GM18867 (cell line): ENCODE measurements around the gene SYT7.

ENCODE experiments used
- ATAC-seq: cut with Tn5 transposase; IDR thresholded peaks from one replicate; pipeline ENCODE4 v1.9.1; 2021; ENCODE audit warnings: mild to moderate bottlenecking, moderate library complexity; ENCODE audit not compliant: unreplicated experiment

SYT7 gene

DNA sequence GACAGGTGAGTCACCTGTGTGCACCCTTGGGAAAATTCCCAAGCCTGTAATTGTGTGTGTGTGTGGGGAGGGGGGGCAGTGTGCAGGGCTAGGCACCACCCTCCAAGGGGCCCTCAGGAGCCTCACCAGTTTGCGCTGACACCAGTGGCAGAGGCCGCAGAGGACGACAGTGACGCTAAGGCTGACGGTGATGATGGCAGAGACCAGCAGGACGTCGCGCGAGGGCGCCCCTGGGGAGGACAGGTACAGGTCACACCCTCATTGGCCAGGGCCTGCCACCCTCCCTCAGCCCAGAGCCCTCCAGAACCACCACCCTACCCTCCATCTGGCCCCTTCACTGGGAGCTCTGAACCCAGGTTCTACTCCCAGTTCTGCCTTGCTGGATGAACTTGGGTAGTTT, 24.9 kb downstream of the SYT7 start:
- no peak for ATAC-seq

DNA sequence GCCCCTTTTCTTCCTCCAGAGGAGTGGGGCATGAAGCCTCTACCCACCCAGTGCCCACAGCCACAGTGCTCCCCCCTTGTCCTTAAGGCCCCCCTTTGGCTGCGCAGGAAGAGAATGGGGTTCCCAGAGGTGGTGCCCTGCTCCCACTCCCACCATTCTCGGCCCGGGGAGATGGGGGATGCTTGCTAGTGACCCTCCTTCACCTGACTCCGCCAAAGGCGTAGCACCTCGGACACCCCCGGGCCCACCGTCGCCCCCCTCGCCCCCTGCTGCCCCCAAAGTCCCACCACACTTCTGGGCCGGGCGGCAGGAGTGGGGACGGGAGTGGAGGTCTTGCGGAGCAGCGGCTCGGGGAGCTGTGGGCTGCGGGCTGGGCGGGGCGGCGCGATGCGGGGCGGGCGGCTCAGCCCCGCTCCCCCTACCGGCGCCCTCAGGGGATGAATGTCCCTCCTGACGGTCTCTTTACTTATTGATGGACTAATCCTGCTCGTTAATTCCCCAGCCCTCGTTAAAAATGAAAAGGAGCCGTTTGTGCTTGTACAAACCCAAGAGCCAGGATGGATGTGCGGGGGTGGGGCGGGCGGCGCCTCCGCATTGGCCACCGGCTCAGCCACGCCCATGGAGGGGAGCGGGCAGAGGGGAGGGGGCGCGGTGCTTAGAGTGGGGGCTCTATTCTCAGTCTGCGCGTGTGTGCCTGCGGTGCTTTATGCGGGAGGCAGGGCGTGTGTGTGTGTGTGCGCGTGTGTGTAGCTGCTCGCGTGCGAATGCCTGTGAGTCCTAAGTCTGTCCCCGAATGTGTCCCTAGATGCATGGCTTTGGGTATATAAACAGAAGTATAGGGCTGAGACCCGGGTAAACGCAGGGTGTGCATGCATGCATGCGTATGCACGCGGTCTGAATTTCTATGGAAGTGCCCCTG, 25.6 kb downstream of the SYT7 start:
- no peak for ATAC-seq

DNA sequence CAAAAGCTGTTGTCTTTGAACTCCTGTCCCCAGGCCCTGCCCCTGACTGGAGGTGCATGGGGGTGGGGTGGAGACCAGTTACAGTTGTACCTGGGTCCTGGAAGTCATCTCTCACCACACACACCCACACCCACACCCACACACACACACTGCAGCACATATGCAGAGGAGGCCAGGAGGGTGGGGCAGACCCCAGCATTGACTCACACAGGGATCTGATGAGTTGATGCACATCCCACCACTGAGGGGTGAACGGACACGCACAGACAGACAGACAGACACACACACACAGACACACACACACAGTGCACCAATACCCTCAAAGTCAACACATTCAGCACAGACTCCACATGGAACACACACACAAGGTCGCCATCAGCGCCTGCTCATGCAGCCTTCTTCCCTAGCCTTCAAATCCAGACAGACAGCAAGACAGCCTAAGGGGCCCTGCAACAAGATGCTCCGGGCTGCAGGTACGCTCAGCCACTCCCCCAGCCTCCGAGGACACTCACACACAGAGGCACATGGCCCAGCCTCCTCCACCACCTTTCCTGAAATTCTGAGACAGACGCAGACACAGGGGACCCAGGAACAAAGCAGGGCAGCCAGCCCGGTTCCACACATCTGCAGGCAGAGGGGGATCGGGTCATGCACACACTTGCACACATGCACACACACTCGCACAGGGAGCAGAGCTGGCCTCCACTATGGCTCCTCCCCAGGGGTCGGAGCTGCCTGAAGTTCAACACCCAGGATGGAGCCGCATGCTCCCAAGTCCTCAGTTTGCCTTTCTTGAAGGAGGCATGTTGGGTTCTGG, 26.5 kb downstream of the SYT7 start:
- ATAC-seq: no peak

DNA sequence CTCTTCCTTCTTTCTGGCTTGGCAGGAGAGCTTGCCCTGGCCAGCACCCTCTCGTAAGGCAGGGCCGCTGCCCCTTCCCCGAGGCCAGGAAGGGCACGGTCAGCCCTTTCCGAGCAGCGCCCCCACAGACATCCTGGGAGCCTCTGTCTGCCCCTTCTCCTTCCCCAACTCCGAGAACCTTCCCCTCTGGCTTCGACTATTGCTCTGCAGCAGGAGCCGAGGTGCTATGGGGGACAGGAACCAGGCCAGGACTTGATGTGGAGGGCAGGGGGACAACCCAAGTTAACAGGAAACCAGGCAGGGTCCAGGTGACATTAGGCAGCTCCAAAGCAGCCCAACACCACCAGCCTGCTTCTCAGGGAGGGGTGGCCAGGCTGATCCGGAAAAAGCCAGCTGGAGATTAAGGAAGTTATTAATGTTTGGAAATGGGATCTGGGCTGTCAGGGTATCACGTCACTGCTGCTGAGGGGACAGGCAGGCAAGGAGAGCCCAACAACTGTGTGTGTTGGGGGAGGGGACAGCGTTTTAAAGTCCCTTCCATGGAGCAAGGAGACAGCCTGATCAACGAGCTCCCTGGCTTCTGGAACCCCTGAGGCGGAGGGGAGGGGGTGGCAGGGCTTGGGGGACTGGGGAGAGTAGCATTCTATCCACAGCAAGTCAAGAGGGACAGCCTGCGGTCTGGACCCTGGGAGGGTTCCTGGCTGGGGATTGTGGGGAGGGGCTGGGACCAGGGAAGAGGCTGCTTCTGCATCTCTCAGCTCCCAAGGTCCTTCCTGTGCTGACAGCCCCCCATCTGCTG, 27.3 kb downstream of the SYT7 start:
- no peak for ATAC-seq

DNA sequence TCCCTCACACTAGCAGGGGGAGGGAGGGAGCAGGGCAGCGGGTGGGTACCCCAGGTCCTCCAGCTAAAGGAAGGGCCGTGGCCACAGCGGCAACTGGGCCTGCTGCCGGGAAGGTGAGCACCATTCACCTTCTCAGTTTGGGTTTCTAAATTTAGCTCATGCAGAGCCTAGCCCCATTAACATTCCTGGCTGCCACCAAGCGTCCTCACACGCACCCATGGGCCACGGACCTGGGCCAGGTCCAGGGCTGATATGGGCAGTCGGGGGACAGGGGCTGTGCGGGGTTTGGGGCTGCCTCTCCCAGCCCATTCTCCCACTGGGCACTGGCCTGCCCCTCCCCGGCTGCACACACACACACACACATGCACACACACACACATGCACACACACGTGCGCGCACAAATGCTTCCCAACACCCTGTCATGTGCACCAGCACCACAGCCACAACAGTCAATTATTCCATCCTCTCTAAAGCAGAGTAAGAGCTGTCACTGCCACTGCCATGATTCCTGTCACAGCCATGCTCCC, 28.7 kb downstream of the SYT7 start:
- no peak for ATAC-seq

DNA sequence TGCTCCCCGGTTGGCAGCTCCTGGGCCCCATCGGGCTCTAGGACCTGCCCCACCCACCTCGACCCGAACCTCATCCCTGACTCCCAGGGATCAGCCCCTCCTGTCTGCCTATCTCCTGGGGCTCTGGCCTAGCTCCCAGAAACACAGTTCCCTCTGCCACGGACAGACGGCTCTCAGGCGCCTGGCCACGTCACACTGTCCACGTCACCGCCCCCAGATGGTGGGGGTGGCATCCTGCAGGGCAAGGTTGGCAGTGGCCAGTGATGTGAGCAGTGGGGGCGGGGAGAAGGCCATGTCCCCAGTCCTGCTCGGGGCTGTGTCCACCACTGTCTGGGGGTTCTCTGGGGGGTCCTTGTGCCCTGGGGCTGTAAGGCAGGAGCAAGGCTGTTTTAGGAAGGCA, 29.2 kb downstream of the SYT7 start:
- ATAC-seq: no peak

DNA sequence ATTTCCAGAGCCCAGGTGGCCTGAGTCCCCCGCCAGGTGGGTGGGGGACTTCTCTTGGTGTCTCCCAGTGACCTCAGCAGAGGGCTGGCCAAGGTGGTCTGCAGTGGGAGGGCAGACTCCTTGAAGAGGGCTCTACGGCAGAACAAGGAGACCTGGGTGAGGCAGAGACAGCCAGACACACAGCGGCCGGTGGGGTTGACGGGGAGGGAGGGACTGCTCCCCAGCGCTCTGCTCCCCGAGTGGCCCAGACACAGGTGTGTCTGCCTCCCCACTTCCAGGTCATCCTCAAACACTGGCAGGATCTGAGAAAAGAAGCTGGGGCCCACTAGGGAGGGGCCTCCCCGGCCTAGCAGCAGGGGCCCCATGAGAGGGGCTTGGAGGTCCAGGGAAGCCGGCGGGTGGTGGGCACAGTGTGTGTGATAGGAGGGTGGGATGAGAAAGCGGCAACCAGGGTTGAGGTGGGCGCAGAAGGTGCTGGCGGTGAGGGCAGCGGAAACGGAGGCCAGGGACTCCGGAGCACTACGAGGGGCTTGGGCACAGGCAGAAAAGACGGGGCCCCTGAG, 30.1 kb downstream of the SYT7 start:
- ATAC-seq: no peak

DNA sequence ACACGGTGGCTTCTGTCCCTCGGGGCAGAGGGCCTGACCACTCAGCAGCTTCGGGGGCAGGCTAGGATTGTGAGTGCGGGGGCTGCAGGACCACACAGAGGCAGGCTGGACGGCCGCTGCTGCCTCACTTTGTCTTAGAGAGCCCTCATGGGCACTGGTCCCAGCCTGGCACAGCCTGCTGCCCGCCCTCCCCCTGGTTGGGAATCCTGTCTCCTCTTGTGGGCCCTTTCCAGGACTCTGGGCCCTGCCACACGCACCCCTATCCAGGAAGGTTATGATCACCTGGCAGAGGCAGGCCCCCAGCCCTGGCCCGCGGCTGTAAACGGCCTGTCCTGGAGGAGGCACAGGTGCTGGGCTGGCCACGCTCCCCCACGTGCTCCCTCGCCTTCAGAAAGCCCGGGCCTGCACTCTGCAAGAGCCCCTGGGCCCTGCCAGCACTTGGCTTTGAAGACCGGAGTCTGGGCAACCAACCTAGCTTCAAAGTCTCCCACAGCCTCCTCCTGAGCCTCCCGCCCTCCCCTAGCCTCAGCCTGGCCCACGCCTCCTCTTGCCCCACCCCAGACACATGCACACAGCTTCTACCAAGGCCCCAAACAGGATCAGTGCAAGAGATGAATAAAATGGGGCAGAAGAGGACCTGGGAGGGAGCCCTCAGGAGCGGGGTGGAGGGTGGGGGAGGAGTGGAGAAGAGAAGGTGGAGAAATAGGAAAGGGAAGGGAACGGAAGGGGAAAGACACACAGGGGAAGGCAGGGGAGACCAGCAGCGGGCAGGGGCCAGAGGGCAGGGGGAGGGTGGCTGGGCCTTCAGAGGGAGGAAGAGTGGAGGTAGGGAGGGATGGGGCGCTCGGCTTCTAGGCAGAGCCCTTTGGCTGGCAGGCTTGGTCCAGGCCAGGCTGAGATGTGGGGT, 31.0 kb downstream of the SYT7 start:
- ATAC-seq: no peak

DNA sequence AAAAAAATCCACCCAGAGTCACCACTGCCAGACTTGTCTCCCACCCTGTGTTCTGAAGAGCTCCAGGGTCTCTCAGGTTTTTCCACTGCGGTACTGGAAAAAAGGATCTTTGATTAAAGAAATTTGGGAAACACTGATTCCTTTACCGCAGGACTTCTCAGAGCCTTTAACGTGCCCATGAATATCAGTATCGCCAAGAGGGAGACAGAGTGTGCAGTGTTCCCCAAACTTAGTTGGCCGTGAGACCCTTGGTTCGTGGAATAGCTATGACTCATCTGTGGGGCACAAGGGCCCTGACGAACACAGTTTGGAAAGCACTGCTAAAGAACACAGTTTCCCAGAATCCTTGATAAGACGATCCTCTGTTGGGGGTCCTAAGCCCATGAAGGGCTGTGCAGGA, 31.7 kb downstream of the SYT7 start:
- ATAC-seq: no peak

DNA sequence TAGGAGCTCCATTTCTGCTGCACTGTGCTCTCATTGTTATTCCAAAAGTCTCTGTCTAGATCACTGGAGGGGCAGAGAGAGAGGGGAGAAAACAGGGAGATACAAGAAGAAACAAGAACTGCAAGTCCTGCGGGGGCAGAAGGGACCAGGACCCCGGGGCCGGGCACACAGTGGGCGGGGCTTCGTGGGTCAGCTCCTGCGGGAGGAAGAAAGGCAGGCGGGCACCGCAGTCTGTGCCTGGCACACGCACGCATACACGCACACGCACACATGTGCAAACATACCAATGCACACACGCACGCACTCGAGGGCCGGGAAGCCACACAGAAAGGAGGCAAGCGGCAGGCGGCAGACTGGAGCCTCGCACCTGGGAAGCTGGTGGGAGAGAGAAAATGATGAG, 33.6 kb downstream of the SYT7 start:
- ATAC-seq: no peak

DNA sequence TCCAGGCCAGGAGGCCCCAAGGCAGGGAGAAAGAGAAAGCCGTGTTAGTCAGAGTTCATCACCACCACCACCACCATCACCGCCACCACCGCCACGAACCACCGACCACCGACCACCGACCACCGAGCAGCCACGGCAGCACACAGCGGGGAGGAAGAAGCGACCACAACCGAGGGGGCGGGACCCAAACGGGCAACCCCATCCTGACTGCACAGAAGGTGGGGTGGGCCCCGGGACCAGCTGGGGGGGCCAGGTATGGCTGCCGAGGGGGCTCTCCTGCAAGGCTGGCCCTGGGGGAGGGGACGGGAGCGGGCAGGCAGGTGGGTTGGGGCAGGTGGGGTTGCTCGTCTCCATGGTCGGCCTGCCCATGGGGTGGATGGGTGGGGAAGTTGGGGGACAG, 34.2 kb downstream of the SYT7 start:
- no peak for ATAC-seq

DNA sequence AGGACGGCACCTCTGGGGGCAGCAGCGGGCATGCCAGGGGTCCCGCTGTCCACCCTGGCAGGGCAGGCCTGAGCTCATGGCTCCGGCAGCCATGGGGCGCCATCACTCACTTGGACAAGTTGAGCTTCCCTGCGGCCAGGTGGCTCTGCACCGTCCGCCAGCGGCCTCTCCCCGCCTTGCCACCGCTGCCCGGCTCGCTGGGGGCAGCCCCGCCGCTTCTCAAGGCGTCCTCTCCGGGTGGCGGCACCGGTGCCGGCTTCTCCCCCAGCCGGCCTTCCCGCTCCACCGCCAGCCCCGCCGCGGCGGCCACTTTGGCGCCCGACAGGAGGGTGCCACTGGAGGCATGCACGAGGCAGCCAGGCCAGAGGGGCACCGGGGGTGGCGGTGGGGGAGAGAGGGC, 35.0 kb downstream of the SYT7 start:
- no peak for ATAC-seq

DNA sequence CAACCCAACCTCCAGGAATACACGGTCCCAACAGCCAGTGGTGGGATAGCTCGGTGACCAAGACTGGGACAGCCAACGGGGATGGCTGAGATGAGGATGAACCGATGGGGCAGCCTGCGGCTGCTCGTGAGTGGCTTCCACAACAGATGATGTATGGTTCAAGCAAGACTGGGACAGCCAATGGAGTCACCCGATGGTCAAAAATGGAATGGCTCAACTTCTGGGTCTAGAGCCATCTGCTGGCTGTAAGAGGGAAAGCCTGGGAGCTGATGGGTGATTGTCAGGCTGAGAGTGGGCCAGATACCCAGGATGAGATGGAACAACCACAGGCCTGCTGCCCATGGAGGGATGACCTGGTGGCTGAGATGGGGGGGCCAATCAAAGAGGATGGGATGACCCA, 35.5 kb downstream of the SYT7 start:
- ATAC-seq: no peak

DNA sequence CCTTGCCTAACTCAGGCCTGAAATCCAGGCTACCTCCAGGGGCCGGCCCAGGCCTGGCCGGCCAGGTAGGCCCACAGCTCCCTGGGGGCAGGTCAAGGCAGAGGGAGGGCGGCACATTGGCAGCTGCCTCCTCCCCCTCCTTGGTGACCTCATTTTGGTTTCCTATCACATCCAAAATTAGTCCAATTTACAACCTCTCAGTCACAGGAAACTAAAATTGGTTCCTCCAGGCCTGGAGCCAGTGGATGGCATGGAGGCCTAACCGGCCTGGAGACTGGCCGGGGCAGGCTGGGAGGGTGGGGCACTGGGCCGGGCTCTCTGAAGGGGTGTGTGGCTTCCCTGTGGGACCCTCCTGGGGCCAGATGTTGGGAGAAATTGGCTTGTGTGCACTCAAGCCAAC, 36.4 kb downstream of the SYT7 start:
- ATAC-seq: no peak

DNA sequence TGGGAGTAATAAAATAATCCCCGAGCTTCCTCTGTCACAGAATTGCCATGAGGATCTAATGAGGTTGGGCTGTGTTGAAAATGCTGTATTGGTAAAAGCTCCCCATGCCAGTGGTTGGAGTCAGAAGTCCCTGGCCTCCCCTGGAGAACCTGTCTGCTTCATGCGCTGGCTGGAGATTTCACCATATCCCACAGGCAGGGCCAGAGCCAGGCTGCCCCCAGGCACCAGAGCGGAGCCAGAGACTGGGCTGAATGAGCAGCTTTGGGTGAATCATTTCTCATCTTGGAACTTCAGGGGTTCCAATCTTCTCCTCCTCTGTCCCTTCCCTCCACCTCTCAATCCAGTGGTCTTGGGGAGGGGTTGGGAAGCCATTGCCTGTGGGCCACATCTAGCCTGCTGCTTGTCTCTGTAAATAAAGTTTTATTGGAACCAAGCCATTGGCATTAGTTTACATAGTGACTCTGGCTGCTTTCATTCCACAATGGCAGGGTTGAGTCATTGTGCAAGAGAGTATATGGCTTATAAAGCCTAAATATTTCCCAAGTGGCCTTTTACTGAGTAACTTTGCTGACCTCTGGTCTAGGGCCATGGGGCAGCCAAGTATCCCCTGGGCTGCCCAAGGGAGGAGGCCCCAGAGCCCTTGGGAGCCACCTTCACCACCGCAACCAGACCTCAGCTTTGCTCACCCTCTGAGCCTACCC, 37.1 kb downstream of the SYT7 start:
- no peak for ATAC-seq

DNA sequence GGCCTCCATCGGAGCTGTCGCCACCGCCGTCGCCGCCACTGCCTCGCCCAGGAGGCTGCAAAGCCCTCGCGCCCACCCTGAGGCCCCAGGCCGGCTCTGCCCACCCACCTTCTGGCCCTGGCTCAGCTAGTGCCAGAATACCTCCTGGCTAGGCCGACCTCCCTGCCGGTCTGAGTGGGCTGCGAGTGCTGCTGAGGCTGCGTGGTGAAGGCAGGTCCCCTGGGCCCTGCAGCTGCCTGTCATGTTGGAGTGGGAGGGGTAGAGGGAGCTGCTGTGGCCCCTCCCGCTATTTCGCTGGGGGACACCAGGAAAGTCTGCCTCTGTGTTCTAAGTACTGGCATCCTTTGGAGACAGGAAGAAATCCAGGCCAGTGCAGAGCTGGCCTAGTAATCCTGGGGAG, 38.2 kb downstream of the SYT7 start:
- no peak for ATAC-seq

DNA sequence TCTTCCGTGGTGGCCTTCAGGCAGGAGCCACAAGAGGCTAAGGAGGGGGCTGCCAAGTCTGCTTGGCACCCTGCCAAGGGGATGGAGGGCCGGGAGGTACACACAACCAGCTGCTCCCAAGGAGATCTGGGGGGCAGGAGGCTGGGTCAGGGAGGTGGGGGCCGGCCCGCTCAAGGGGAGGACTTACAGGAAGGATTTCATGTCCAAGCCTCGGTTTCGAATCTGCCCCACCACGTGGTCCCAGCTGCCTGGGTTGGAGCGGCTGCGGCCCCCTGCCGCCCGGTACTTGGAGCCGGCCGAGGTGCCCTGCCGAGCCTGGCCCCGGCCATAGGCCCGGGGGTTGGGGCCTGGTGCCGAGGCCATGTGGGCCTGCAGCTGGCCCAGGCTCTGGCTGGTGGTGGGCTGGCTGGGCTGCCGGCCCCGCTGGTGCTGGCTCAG, 38.8 kb downstream of the SYT7 start:
- ATAC-seq: no peak

DNA sequence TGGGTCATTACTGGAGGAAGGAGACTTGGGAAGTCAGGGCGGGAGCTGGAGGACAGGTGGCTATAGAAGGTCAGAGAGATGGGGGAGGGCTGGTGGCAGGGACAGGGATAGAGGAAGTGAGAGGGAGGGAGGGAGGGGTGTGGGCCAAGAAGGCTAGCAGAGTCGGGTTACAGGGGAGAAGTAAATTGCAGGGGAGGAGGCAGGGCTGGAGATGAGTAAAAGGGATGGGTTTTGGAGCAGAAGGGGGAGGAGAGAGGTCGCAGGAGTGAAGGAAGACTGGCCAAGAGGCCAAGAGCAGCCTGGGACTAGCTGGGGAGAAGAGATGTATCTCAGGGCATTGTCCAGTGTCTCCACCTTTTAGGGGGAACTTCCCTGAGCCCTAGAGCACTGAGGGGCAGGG, 39.3 kb downstream of the SYT7 start:
- no peak for ATAC-seq

DNA sequence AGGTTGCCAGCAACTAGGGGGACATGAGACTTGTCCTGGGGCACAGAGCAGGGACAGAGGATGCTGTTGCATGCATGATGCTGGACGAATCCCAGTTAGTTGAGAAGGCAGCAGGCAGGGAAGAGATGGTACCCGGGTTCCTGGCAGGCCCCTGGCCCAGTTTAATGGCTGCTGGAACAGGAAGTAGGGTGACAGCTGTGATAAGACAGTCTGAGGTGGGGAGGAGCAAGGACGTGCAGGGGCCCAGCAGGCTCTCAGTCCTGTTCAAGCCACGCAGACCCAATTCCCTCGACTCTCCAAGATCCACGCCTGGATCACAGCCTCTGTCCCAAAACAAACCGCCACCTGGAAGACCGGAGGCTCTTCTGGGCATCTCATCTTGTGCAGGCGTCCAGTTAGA, 40.3 kb downstream of the SYT7 start:
- ATAC-seq: no peak
